Mucosa of rectum (tissue), 2 donors: ENCODE measurements around the gene EIF3K.

Source experiments
- H3K27ac ChIP-seq, 2 donors: one replicate each; pipeline ENCODE4 v1.7.0; 2013; ENCODE audit warnings: inconsistent platforms in 2 of 2, low read depth in 2 of 2, low read length in 2 of 2
- H3K27me3 ChIP-seq, 2 donors: one replicate each; pipeline ENCODE4 v1.7.0; 2013; ENCODE audit warnings: low read length in 2 of 2; ENCODE audit not compliant: control insufficient read depth in 2 of 2, insufficient read depth in 2 of 2
- H3K36me3 ChIP-seq, 2 donors: one replicate each; pipeline ENCODE4 v1.7.0; 2013; ENCODE audit warnings: low read length in 2 of 2; ENCODE audit not compliant: control insufficient read depth in 2 of 2, insufficient read depth in 2 of 2
- H3K4me1 ChIP-seq, 2 donors: one replicate each; pipeline ENCODE4 v1.7.0; 2013; ENCODE audit warnings: low read length in 2 of 2, mild to moderate bottlenecking in 1 of 2; ENCODE audit not compliant: control insufficient read depth in 2 of 2, insufficient read depth in 2 of 2
- H3K4me3 ChIP-seq, 2 donors: one replicate each; pipeline ENCODE4 v1.7.0; 2013; ENCODE audit warnings: low read length in 2 of 2
- H3K9ac ChIP-seq, 2 donors: one replicate each; pipeline ENCODE4 v1.7.0; 2013; ENCODE audit warnings: low read length in 2 of 2, low read depth in 1 of 2, mild to moderate bottlenecking in 1 of 2
- H3K9me3 ChIP-seq, 2 donors: one replicate each; pipeline ENCODE4 v1.7.0; 2013; ENCODE audit warnings: low read length in 2 of 2; ENCODE audit not compliant: control insufficient read depth in 2 of 2
- donor health status: healthy.
- donor health status: Normal muscosa, but diverticular disease.

Gene EIF3K

GRCh38 chr19:38665950-38666662, 47.1 kb downstream of the EIF3K start:
- no peak overlapping the region for H3K4me3 ChIP-seq
- H3K27ac ChIP-seq: peak overlapping the region; percentile 79 to 85
- no peaks in the 10 kb centered on the region for H3K27me3 ChIP-seq
- H3K36me3 ChIP-seq: peaks cover 10 to 21% of the 10 kb centered on the region in 2 donors
- H3K4me1 ChIP-seq: peaks cover 85 to 94% of the 10 kb centered on the region in 2 donors
- H3K9ac ChIP-seq: peak overlapping the region; percentile 59 to 65
- H3K9me3 ChIP-seq: no peaks in the 10 kb centered on the region

GRCh38 chr19:38666663-38667511, 47.9 kb downstream of the EIF3K start:
- Histone ChIP-seq H3K27ac (peak overlapping the region; percentile 79 to 85), H3K4me3 (no peak overlapping the region), H3K27me3 (no peaks in the 10 kb centered on the region), H3K4me1 (peaks cover 79 to 97% of the 10 kb centered on the region in 2 donors), H3K9me3 (no peaks in the 10 kb centered on the region), H3K36me3 (peaks cover 9 to 20% of the 10 kb centered on the region in 2 donors), H3K9ac (peak overlapping the region; percentile 36 to 59)

GRCh38 chr19:38667661-38668171, 48.7 kb downstream of the EIF3K start:
- Histone ChIP-seq H3K27ac (peak overlapping the region; percentile 79 to 85), H3K4me1 (peaks cover 71 to 91% of the 10 kb centered on the region in 2 donors), H3K36me3 (peaks cover 9 to 20% of the 10 kb centered on the region in 2 donors), H3K9ac (peak overlapping the region; percentile 41 to 59), H3K4me3 (no peak overlapping the region), H3K27me3 (no peaks in the 10 kb centered on the region), H3K9me3 (no peaks in the 10 kb centered on the region)

GRCh38 chr19:38669552-38669951, 50.6 kb downstream of the EIF3K start:
- peak overlapping the region in 1 of 2 donors; percentile 31 for H3K4me3 ChIP-seq
- no peaks in the 10 kb centered on the region for H3K9me3 ChIP-seq
- peaks cover 59 to 79% of the 10 kb centered on the region in 2 donors for H3K4me1 ChIP-seq
- no peaks in the 10 kb centered on the region for H3K27me3 ChIP-seq
- H3K36me3 ChIP-seq: peaks cover 6 to 11% of the 10 kb centered on the region in 2 donors
- H3K9ac ChIP-seq: peak overlapping the region; percentile 1 to 42
- H3K27ac ChIP-seq: peak overlapping the region; percentile 60 to 65

- Histone ChIP-seq H3K4me1 (peaks cover 56 to 79% of the 10 kb centered on the region in 2 donors), H3K36me3 (peaks cover 9 to 11% of the 10 kb centered on the region in 2 donors), H3K27me3 (no peaks in the 10 kb centered on the region), H3K9ac (peak overlapping the region in 1 of 2 donors; percentile 45), H3K4me3 (no peak overlapping the region), H3K27ac (peak overlapping the region; percentile 60 to 65), H3K9me3 (no peaks in the 10 kb centered on the region)
Measured at GRCh38 chr19:38670921-38671398, 52.0 kb downstream of the EIF3K start.

DNA sequence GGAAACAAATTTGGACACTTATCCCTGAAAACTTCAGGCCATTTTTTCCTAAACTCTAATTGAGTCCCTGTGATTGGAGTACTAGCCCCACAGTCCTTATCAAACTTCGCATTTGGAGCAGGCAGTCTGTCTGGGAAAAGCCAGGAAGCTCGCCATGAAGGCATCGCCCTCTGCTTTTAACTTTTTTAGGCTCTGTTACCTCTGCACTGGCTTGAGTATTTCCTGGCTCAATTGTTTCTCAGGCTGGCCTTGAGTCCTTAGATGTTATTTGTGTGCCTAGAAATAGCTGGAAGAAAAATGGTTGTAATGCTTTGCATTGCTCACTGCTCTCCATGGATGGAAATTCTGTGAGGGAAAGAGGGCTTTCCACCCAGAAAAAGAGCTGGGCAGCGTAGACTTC, 52.7 kb downstream of the EIF3K start:
- peak overlapping the region; percentile 60 to 65 for H3K27ac ChIP-seq
- peaks cover 11 to 13% of the 10 kb centered on the region in 2 donors for H3K36me3 ChIP-seq
- peaks cover 56 to 79% of the 10 kb centered on the region in 2 donors for H3K4me1 ChIP-seq
- H3K27me3 ChIP-seq: no peaks in the 10 kb centered on the region
- H3K9ac ChIP-seq: no peak overlapping the region
- H3K4me3 ChIP-seq: no peak overlapping the region
- no peaks in the 10 kb centered on the region for H3K9me3 ChIP-seq

GRCh38 chr19:38673030-38673429, 54.0 kb downstream of the EIF3K start:
- Histone ChIP-seq H3K36me3 (peaks cover 14 to 16% of the 10 kb centered on the region in 2 donors), H3K4me1 (peaks cover 48 to 75% of the 10 kb centered on the region in 2 donors), H3K9me3 (no peaks in the 10 kb centered on the region), H3K4me3 (no peak overlapping the region), H3K9ac (no peak overlapping the region), H3K27ac (no peak overlapping the region), H3K27me3 (no peaks in the 10 kb centered on the region)

- Histone ChIP-seq H3K9ac (no peak overlapping the region), H3K27me3 (no peaks in the 10 kb centered on the region), H3K27ac (peak overlapping the region; percentile 44 to 46), H3K9me3 (no peaks in the 10 kb centered on the region), H3K4me1 (peaks cover 46 to 75% of the 10 kb centered on the region in 2 donors), H3K4me3 (no peak overlapping the region), H3K36me3 (peaks cover 10 to 18% of the 10 kb centered on the region in 2 donors)
Measured at GRCh38 chr19:38674388-38675171, 55.6 kb downstream of the EIF3K start.

- Histone ChIP-seq H3K4me1 (peaks cover 46 to 76% of the 10 kb centered on the region in 2 donors), H3K9me3 (no peaks in the 10 kb centered on the region), H3K27me3 (no peaks in the 10 kb centered on the region), H3K9ac (peak overlapping the region in 1 of 2 donors; percentile 28), H3K36me3 (peaks cover 7 to 17% of the 10 kb centered on the region in 2 donors), H3K27ac (peak overlapping the region; percentile 46 to 60), H3K4me3 (no peak overlapping the region)
Measured at GRCh38 chr19:38675611-38676010, 56.6 kb downstream of the EIF3K start.
